HG03354 (cell line): ENCODE results near the gene BCR.
"Not testable (repeated sequence)": the region's sequence is repeated elsewhere in the genome, so short reads cannot be mapped to it uniquely, and the experiment has no call there.

ENCODE experiments used
- ATAC-seq: cut with Tn5 transposase; IDR thresholded peaks from one replicate; pipeline ENCODE4 v1.9.1; 2021; ENCODE audit warnings: mild to moderate bottlenecking; ENCODE audit not compliant: unreplicated experiment, poor library complexity, severe bottlenecking

The BCR gene

DNA sequence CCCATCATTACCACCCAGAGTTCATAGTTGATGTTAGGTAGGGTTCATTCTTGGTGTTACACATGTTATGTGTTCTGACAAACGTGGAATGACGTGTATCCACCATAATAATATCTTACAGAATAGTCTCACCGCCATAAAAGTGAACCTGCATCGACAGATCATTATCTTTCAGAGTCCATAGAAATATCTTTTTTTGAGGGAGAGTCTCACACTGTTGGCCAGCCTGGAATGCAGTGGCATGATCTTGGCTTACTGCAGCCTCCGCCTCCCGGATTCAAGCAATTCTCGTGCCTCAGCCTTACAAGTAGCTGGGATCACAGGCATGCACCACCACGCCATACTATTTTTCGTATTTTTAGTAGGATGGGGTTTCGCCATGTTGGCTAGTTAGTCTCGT is 113.9 kb downstream of the BCR start:
- ATAC-seq, result no peak

GRCh38 chr22:23300476-23300875 is 120.2 kb downstream of the BCR start:
- no peak for ATAC-seq

DNA sequence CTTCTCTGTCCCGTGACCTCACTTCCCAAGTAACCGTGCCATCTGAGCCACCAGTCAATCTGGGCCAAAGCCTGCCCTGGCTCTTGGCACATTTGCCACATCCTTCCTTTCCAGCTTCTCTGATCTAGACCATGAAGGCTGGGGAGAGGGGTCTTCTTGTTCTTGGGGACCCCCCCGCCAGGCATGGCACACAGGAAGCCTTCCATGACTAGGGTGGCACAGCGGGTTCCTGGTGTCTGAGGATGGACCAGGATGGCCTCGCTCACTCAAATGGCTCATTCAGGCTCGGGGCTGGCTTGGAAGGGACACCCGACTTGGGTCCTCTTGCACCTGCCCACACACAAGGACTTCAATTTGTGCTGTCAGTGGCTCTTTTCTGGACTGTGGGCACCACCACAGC is 121.3 kb downstream of the BCR start:
- no peak for ATAC-seq

DNA sequence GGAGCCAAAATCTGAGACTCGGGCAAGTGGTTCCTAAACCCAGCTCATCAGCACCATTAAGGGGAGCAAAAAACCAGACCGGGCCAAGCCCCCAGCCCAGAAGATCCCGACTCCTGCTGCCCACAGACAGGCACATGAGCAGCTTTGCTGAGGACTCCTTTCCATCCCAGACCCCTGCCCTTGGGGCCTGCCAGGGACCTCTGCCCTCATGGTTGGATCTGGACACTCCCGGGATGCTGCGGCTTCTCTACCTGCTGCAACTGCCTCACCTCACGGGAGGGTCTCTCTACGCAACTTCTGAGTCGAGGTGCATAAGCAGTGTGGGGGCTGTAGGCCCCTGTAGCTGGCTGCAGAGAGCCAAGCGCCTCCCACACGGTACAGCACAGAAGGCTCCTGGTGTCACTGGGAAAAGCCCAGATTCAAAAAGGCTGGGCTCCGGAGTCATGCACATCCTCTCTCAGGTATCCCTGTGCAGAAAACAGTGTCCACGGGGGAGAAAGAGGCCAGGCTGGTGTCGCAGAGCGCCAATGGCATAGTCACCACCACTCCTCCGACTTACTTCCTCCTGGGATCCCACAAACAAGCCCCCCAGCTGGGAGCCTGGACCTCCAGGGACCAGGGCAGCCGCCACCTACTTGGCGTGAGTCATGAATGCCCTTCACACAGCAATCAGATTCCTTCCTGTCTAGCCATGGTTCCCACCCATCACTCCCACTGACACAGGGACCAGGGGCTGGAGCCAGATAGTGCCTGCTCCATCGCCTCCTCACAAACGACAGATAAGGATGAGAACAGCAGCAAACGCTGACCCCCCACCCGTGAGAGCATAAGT is 122.1 kb downstream of the BCR start:
- ATAC-seq, result no peak

- no peak for ATAC-seq
Observed at GRCh38 chr22:23305321-23305910, 125.1 kb downstream of the BCR start.

- ATAC-seq, result no peak
Observed at GRCh38 chr22:23305922-23306374, 125.6 kb downstream of the BCR start.

DNA sequence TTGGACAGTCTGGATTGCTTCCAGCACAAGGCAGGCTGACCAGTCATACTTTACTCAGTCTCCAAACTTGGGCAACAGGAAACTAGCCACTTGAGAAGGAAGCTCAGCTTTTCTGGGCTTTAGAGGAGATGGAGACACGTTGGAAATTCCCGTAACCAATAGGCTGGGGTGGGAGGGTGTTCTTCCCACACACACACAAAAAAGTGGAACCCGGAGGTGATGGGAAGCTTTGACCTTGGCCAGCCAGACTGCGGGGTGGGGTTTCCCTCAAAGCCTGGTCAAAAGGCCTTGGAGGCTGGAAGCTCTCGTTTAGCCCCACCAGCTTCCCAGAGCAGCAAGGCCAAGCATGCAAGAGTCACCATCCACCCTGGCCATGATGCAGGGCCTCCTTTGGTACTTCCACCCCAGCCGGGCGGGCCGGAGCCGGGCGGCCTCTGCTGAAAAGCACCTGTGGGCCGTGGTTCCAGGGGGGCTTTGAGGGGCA is 126.2 kb downstream of the BCR start:
- no peak for ATAC-seq

- ATAC-seq, result no peak
Observed at GRCh38 chr22:23306926-23307325, 126.6 kb downstream of the BCR start.

- ATAC-seq, result not testable (repeated sequence)
Observed at GRCh38 chr22:23307511-23307910, 127.2 kb downstream of the BCR start.

GRCh38 chr22:23309261-23309660 is 129.0 kb downstream of the BCR start:
- not testable (repeated sequence) for ATAC-seq

DNA sequence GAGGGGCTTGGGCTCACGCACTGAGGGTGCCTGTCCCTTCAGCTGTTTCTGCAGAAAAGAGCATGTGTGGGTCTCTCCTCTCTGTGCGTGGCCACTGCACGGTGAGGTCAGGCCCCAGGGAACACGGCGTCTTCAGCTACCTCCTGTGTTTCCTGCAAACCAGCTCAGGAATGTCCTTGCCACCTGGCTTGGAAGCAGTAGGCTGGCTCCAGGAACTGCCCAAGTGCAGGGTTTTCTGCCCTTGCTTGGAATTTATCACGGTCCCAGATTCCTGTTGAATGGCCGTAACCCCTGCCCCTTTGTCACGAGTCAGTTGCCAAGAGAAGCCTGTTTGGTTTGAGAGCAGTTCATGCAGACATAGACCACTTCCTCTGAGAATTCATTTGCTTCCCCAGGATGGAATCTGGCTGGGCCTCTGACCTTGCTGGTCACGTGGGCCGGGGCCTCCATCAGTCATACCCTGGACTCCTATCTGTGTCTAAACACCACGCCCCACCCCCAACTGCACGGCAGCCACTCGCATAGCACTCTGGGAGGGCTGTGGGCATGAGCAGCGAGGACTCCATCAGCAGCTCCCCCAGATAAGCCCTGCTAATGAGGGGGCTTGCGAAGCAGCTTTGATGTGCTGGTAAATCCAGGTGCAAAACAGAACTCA is 130.3 kb downstream of the BCR start:
- ATAC-seq, result not testable (repeated sequence)

GRCh38 chr22:23311635-23312420 is 131.5 kb downstream of the BCR start:
- ATAC-seq, result not testable (repeated sequence)

DNA sequence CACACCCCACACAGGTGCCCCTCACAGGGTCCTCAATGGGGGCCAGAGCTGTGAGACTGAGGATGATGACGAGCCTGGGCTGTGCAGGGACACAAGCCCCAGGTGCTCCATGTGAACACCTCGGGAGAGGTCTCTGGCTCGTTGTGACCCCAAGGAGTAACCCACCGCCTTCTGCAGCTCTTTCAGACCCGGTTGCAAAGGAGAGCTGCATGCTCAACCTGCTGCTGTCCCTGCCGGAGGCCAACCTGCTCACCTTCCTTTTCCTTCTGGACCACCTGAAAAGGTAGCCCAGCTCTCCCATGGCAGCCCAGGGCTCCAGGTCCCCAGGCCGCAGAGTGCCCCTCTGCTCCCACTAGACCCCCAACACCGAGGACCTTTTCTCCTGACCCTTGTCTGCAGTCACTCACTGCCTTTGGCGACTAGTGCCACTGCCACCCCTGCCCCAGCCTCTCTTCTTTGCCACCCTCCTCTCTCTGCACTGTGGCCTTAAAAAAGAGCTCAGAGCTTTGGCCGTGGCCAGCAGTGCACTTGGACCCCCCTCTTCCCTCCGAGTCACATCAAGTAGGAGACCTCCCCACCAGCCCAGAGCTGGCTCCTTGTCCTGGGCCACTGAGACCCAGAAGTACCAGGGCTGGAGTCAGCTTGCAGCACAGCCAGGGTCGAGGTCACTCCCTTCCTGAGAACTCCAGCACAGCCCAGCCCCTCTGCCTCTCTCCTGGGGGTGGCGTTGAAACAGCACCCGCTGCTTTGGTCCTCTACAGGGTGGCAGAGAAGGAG is 133.7 kb downstream of the BCR start:
- no peak for ATAC-seq

DNA sequence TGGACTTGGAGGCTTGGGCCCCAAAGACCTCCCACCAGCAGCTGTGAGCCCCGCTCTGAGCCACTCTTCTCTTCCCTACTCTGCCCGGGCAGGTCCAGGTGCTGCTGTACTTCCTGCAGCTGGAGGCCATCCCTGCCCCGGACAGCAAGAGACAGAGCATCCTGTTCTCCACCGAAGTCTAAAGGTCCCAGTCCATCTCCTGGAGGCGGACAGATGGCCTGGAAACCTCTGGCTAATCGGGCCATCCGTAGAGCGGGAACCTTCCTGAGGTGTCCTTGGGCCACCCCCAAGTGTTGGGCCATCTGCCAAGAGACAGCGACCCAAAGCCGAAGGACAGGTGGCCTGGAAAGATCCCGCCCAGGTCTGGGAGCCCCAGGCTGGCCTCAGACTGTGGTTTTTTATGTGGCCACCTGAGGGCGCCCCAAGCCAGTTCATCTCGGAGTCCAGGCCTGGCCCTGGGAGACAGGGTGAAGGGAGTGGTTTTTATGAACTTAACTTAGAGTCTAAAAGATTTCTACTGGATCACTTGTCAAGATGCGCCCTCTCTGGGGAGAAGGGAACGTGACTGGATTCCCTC is 135.1 kb downstream of the BCR start:
- no peak for ATAC-seq

DNA sequence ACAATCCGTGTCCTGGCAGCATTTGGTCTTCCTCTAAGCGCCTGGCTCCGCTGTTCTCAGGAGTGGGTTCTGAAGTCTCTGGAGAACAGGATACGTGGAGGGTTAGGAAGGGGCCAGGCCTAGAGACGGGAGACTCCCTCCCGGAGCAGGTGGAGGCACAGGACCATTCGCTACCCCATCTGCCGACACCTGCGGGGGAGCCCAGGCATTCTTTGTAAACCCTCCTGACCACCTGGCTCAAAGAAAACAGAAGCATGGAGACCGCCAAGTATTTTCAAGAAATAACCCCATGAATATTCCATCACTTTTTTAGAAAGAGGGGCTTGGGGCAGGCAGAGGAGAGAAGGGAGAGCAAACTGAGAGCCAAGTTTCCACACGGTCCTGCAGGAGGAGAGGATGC is 136.3 kb downstream of the BCR start:
- not testable (repeated sequence) for ATAC-seq

GRCh38 chr22:23318316-23318715 is 138.0 kb downstream of the BCR start:
- ATAC-seq, result not testable (repeated sequence)

DNA sequence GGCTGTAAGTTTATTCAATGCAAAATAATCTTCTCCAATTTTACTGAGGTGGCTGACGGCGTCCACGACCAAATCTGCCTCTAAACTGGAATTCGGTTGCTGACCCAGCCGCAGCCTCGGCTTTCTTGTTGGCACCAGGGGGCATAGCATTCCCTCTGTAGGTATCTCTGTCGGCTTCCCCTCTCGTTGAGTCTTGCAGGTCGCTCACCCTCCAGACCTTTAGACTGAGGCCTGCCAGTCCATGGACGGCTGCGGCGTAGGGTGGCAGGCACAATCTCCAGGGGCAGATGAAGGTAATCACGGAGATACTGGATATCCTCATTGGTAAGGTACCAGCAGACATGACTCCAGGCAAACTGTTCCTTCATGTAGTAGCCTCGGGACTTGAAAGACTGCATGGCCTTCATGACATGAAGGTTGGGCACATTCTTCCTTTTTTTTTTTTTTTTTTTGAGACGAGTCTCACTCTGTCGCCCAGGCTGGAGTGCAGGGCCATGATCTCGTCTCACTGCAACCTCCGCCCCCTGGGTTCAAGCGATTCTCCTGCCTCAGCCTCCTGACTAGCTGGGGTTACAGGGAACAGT is 142.3 kb downstream of the BCR start:
- not testable (repeated sequence) for ATAC-seq

GRCh38 chr22:23323960-23324688 is 143.8 kb downstream of the BCR start:
- ATAC-seq, result not testable (repeated sequence)
